IPS DF 19.7 (cell line): Measurements from ENCODE around the gene PHTF2.

Source experiments
- DNase-seq: peaks from one replicate; pipeline ENCODE4 v3.0.0-alpha.2; 2013; ENCODE audit warnings: low read depth, low spot score

PHTF2 gene

DNA sequence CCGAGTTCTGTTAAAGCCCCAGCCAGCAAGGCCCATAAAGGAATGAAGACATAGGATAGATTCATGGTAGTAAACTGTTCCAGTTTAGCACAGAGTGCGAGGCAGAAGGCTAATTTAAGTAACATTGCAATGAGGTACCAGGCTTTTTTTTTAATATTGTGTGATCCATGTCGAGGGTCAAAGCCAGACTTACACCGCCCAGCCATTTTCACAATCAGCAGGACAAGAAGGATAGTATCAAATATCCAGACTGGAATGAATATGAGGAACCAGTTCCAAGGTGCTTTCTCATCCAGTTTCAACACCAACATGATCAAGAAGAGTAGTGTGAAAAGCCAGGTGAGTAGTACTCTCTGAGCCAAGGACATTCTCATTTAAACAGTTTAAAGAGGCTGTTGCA is 4.6 kb upstream of the PHTF2 start:
- DNase-seq: no peak

- no peak for DNase-seq
Measured at GRCh38 chr7:77796109-77796508, 2.5 kb upstream of the PHTF2 start.

DNA sequence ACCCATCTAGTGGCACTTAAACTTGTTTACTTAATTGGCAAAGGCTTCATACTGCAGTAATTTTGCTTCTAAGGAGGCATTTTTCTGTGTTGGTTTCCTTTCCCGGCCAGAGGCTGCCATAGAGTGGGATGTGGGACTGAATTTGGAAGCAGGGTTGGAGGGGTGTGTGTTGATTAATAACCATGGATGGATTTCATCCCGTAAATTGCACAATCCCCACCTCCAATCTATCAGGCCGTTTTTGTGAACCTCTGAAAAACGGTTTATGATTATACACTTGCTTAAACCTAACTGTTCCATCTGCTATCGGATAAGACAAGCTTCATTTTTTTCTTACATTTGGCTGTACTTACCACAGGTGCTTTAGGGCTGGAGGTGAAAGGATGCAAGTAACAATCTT is 1.6 kb upstream of the PHTF2 start:
- DNase-seq: no peak

DNA sequence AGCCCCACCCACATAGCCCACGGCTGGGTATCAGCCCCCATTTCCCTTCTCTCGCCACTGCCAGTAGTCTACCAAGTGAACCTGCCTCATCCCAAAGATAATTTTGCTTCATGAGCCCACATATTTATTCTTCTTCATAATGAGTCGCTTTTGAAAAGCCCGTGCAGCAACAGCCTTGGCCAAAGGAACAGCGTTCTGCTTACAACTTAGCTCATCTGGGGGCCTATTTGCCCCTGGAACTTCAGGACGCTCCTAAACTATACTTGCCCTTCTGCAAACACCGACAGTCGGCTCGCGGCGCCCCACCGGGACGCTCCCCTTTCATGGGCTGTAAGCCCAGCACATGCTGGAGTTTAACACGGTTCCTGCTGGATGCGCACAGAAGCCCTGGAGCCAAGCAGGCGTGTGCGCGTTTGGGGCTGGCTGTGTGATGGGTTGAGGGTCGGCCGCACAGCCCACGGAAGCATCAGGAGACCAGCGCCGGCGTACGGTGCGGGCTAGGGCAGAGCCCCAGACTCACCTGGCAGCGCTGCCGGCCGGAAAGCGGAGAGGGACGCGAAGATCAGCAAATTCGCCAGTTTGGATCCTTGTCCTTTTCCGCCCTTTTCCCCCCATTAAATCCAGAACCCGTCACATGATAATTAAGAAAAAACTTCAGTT is 709 bp upstream of the PHTF2 start:
- DNase-seq: no peak

GRCh38 chr7:77799078-77799964 is 748 bp downstream of the PHTF2 start:
- no peak for DNase-seq

GRCh38 chr7:77800158-77800557 is 1.6 kb downstream of the PHTF2 start:
- no peak for DNase-seq

GRCh38 chr7:77800730-77801129 is 2.2 kb downstream of the PHTF2 start:
- no peak for DNase-seq

DNA sequence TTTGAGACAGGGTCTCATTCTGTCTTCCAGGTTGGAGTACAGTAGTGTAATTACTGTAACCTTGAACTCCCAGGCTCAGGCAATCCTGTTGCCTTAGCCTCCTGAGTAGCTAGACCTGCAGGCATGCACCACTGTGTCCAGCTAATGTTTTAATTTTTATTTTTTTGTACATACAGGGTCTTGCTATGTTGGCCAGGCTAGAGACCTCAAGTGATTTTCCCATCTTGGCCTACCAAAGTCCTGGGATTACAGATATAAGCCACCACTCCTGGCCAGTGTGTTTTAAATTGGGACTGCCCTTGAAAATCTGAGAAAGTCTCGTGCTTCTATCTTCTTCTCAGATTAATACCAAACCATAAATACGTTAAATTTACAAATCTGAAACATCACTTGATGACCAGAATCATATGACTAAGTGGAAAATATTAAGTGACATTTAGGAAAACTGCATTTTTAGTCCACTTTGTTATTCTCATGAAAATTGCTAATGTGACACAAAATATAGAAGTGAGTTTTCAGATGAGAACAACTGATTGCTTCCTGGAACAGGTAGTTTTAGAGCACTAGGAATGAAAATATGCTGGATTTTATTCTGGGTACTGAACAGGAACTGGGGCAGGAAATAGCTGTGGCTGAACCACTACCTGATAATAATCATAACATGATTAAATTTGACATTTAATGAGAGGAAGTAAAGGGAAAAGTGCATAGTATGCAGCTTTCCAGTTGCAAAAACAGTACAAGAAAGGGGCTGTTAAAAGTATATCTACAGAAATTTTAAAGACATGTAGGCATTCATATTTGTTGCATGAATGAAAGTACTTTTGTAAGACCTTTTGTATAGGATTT is 4.2 kb downstream of the PHTF2 start:
- no peak for DNase-seq

DNA sequence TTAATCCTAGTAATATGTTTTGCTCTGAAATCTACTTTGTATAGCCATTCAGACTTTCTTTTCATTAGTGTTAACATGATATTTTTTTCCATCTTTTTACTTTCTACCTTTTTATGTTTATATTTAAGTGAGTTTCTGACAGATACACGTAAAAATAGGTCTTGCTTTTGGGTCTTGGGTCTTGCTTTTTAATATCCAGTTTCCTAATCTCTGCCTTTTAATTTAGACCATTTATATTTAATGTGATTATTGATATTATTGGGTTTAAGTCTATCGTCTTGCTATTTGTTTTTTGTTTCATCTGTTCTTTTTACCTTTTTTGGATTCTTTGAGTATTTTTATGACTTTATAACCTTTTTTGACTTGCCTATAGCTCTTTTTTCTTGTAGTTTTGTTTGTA is 7.9 kb downstream of the PHTF2 start:
- DNase-seq: no peak

GRCh38 chr7:77808517-77808916 is 9.9 kb downstream of the PHTF2 start:
- DNase-seq: no peak

DNA sequence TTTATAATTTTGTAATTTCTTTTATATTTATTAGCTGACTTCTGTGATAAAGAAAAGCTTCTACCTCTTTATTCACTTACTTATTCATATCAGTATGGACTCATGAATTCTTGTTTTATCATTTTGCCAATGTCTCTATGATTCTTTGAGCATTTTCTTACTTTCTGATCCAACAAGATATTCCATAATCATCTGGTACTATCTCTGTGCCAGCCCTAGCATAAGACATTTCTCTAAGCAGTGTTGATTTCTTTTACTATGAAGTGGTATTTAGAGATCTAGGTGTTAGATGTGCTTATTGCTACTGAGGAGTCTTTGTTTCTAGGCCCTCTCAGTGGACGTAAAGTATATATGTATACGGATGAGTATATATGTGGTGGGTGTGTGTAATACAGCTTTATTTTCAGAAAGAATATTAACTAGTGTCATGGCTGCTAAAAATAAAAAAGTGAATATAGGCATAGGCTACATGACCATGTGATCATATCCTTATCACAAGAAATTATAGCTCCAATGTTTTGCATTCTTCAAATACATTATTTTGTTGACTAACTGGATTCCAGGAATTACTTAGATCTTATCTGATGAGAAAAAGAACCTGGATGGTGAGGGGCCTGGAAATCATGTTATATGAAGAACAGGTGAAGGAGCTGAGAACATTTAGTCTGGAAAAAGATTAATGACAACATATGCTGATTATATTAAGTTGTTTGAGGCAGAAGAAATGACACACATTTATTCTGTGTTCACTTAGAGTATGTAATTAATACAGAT is 13.1 kb downstream of the PHTF2 start:
- DNase-seq: no peak

GRCh38 chr7:77812290-77812685 is 13.7 kb downstream of the PHTF2 start:
- DNase-seq: no peak

- DNase-seq: no peak
Measured at GRCh38 chr7:77813180-77813579, 14.6 kb downstream of the PHTF2 start.

DNA sequence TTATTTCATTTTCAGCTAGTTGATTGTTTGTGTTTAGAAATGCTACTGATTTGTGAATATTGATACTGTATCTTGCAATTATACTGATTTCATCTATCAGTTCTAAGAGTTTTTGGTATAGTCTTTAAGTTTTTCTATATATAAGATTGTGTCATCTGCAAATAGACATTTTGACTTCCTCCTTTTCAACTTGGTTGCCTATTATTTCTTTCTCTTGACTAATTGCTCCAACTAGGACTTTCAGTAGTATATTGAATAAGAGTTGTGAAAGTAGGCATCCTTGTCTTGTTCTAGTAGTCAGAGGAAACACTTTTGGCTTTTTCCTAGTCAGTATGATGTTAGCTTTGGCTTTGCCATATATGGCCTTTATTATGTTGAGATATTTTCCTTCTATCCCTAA is 20.4 kb downstream of the PHTF2 start:
- no peak for DNase-seq

- no peak for DNase-seq
Measured at GRCh38 chr7:77820967-77821366, 22.4 kb downstream of the PHTF2 start.

- DNase-seq: no peak
Measured at GRCh38 chr7:77822269-77822668, 23.7 kb downstream of the PHTF2 start.

GRCh38 chr7:77823787-77824186 is 25.2 kb downstream of the PHTF2 start:
- DNase-seq: no peak

- no peak for DNase-seq
Measured at GRCh38 chr7:77824636-77825035, 26.1 kb downstream of the PHTF2 start.

DNA sequence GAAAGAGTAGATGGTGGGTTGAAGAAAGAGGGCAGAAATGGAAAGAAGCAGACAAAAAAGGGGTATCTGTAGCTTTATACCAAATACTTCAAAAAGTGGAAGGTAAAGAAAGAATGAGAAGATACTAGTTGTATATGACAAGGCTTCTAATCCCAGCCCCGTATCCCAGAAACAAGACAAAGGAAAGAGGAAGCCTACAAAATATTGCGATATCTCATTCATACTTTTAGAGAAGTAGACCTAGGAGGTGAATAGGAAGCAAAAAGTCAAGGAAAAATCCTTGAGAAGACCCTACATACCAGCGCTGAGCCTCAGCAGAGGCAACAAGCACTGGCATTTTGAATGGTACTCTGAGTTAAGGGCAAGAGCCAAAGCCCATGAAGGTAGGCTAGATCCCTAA is 26.6 kb downstream of the PHTF2 start:
- DNase-seq: no peak

- no peak for DNase-seq
Measured at GRCh38 chr7:77826300-77826699, 27.7 kb downstream of the PHTF2 start.

DNA sequence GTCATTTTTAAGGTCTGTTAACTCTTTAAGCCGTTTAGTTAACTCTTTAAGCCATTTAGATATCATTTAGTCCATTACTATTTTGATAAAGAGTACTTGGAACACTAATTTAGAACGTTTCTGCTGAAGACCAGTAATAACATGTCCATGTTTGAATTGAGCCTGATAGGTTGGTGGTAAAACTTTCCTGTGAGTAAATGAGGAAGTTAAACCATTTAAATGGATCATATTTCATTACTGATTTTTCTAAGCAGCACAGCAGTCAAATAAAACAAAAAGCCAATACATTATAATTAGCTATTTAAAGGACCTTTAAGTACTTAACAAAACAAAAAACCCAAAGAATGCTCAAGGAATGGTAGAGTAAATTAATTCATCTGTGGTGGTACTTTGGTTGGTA is 29.4 kb downstream of the PHTF2 start:
- no peak for DNase-seq
